GM13977 (cell line): ENCODE measurements around the gene LMTK2.

Experiments used
- DNase-seq: peaks from one replicate; pipeline ENCODE4 v3.0.0; 2012; ENCODE audit warnings: low spot score
- CTCF ChIP-seq: IDR thresholded peaks from 2 replicates; pipeline ENCODE4 v1.5.1; 2012; ENCODE audit warnings: mild to moderate bottlenecking, control low read depth; ENCODE audit not compliant: insufficient read depth; ENCODE audit errors: extremely low read depth, missing control alignments
- in situ Hi-C: fragments of 300-500 bp; cut with MboI; formaldehyde crosslinking; loops from one replicate; pipeline ENCODE4 v1.12.0; 2022; ENCODE audit warnings: low sequenced_read_pairs, low pct_unique_long_range_greater_than_20kb, mixed read lengths, inconsistent platforms; ENCODE audit not compliant: unreplicated experiment

The LMTK2 gene

DNA sequence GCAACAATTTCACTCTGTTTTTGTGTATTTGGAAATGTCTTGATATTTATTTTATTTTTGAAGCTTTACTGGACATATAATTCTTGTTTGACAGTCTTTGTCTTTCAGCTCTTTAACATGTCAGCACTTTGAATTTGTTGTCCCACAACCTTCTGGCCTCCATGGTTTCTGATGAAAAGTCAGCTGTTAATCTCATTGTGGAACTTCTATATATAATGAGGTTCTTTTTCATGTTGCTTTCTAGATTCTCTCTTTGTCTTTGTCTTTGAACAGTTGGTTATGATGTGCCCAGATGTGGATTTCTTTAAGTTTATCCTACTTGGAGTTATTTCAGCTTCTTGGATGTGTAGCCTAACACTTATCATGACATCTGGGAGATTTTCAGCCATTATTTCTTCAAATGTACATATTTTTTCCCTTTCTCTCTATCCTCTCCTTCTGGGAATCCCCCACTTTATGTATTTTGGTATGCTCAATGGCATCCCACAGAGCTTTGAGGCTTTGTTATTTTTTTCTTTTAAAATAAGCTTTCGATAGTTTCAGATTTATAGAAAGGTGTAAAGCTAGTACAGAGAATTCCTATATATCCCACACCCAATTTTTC, 9.5 kb upstream of the LMTK2 start:
- no peak for TF ChIP-seq CTCF
- no peak for DNase-seq
- in situ Hi-C loops: no loop called here

- no peak for DNase-seq
- in situ Hi-C loops: no loop called here
- TF ChIP-seq CTCF: no peak
These were observed 6.6 kb upstream of the LMTK2 start for GRCh38 chr7:98100088-98100487.

GRCh38 chr7:98102170-98102569, 4.5 kb upstream of the LMTK2 start:
- no peak for TF ChIP-seq CTCF
- in situ Hi-C loops: no loop called here
- DNase-seq: no peak

GRCh38 chr7:98105942-98106544, 619 bp upstream of the LMTK2 start:
- DNase-seq: no peak
- in situ Hi-C loops: no loop called here
- peak; percentile 19 for TF ChIP-seq CTCF

DNA sequence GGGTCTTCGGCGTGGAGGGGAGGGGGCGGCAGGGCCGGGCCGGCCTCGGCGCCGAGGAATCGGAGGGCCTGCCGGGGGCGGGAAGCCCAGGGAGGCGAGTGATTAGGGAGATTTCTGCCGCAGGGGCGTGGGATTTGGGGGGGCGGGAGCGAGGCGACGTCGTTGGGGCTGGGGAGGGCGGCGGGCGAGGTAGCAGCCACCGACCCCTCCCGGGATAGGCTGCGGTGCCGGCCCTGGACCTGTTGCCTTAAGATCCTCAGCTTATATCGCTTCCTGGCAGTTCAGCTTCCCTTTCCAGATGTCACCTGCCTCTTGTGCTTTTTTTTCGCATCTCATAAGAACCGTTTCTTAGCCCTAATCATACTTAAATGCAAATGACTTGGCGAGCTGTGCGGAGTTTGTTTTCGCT, 655 bp downstream of the LMTK2 start:
- no peak for DNase-seq
- in situ Hi-C loops: no loop called here
- no peak for TF ChIP-seq CTCF

GRCh38 chr7:98110249-98111022, 3.8 kb downstream of the LMTK2 start:
- no peak for TF ChIP-seq CTCF
- in situ Hi-C loops: no loop called here
- no peak for DNase-seq
